WTC11 (cell line): ENCODE measurements around the gene RRBP1. TPM values are rescaled to one million over a fixed set of nuclear protein-coding genes. Genes with fewer than 3 reads are reported as not detected.

Source experiments
- ATAC-seq: fragments of 200-7000 bp; cut with Tn5 transposase; 2 replicates; pipeline ENCODE4 v1.10.0; 2021; ENCODE audit warnings: mild to moderate bottlenecking, moderate library complexity
- CTCF ChIA-PET: fragments of 300-600 bp; sonication (Branson Sonifier 250); formaldehyde crosslinking; loops from one replicate; lab custom pipeline; 2021; ENCODE audit warnings: antibody characterized with exemption; lab: Charles Lee
- POLR2A ChIA-PET: fragments of 350-600 bp; sonication (Branson Sonifier 250); formaldehyde crosslinking; loops from one replicate; lab custom pipeline; 2021; ENCODE audit warnings: antibody characterized with exemption; lab: Charles Lee
- DNase-seq: peaks from one replicate; pipeline ENCODE4 v3.0.0; 2021; ENCODE audit warnings: low spot score
- H3K27ac Mint-ChIP-seq: 2 replicates; pipeline ENCODE4 v1.8.0; 2021; ENCODE audit warnings: mixed read lengths
- H3K27me3 Mint-ChIP-seq: 2 replicates; pipeline ENCODE4 v1.8.0; 2021; ENCODE audit warnings: low read depth, mild to moderate bottlenecking, moderate library complexity, mixed read lengths
- H3K36me3 Mint-ChIP-seq: 2 replicates; pipeline ENCODE4 v1.8.0; 2021; ENCODE audit warnings: mixed read lengths
- H3K4me1 Mint-ChIP-seq: 2 replicates; pipeline ENCODE4 v1.8.0; 2022; ENCODE audit warnings: mixed read lengths
- H3K4me3 Mint-ChIP-seq: 2 replicates; pipeline ENCODE4 v1.8.0; 2021; ENCODE audit warnings: mild to moderate bottlenecking, moderate library complexity, mixed read lengths
- H3K9me3 Mint-ChIP-seq: 2 replicates; pipeline ENCODE4 v1.8.0; 2021; ENCODE audit warnings: mixed read lengths
- ARID4B ChIP-seq: sonication (generic); formaldehyde crosslinking; IDR thresholded peaks from 2 replicates; pipeline ENCODE4 v1.8.0; 2023; ENCODE audit warnings: missing genetic modification reagents, mild to moderate bottlenecking, borderline replicate concordance
- CDX4 ChIP-seq: fragments of 250-450 bp; sonication (Bioruptor Pico); IDR thresholded peaks from 2 replicates; pipeline ENCODE4 v1.9.0; 2021; ENCODE audit warnings: moderate library complexity, mild to moderate bottlenecking, inconsistent platforms, borderline replicate concordance
- ESRRA ChIP-seq: sonication (generic); formaldehyde crosslinking; IDR thresholded peaks from 2 replicates; pipeline ENCODE4 v1.8.1; 2022; ENCODE audit warnings: mild to moderate bottlenecking, missing genetic modification reagents, borderline replicate concordance
- ETV6 ChIP-seq: sonication (generic); formaldehyde crosslinking; IDR thresholded peaks from 2 replicates; pipeline ENCODE4 v1.8.1; 2022; ENCODE audit warnings: mild to moderate bottlenecking, missing genetic modification reagents
- HMGA2 ChIP-seq: fragments of 250-450 bp; sonication (Bioruptor Pico); IDR thresholded peaks from 2 replicates; pipeline ENCODE4 v1.4.0; 2021; ENCODE audit warnings: mild to moderate bottlenecking, moderate library complexity
- JAZF1 ChIP-seq: fragments of 250-450 bp; sonication (Bioruptor Pico); IDR thresholded peaks from 2 replicates; pipeline ENCODE4 v1.9.0; 2021; ENCODE audit warnings: moderate library complexity, mild to moderate bottlenecking, inconsistent platforms
- MLX ChIP-seq: sonication (generic); formaldehyde crosslinking; IDR thresholded peaks from 2 replicates; pipeline ENCODE4 v1.8.1; 2023; ENCODE audit warnings: mild to moderate bottlenecking, missing genetic modification reagents, moderate library complexity
- NR3C1 ChIP-seq: sonication (generic); formaldehyde crosslinking; conservative IDR thresholded peaks from 2 replicates; pipeline ENCODE4 v1.8.1; 2023; ENCODE audit warnings: low read depth, mild to moderate bottlenecking, missing genetic modification reagents
- SMAD3 ChIP-seq: sonication (generic); formaldehyde crosslinking; IDR thresholded peaks from 2 replicates; pipeline ENCODE4 v1.8.0; 2022; ENCODE audit warnings: missing genetic modification reagents, mild to moderate bottlenecking, borderline replicate concordance
- SMAD4 ChIP-seq: sonication (generic); formaldehyde crosslinking; IDR thresholded peaks from 2 replicates; pipeline ENCODE4 v1.8.0; 2022; ENCODE audit warnings: mild to moderate bottlenecking, missing genetic modification reagents
- TCF7 ChIP-seq: sonication (generic); formaldehyde crosslinking; IDR thresholded peaks from 2 replicates; pipeline ENCODE4 v1.8.0; 2022; ENCODE audit warnings: mild to moderate bottlenecking, low read depth, missing genetic modification reagents, moderate library complexity
- USF2 ChIP-seq: sonication (generic); formaldehyde crosslinking; IDR thresholded peaks from 2 replicates; pipeline ENCODE4 v1.8.1; 2023; ENCODE audit warnings: mild to moderate bottlenecking, missing genetic modification reagents, moderate library complexity
- ZNF532 ChIP-seq: fragments of 250-450 bp; sonication (Bioruptor Pico); IDR thresholded peaks from 2 replicates; pipeline ENCODE4 v1.9.0; 2021; ENCODE audit warnings: mild to moderate bottlenecking, borderline replicate concordance
- total RNA-seq: library from RNA; stranded (reverse); gene quantifications from 3 replicates; pipeline ENCODE4 v1.2.3, GENCODE V29; 2021

RRBP1 gene
- total RNA-seq, 1 experiment from 2014 or later: 171 TPM

GRCh38 chr20:17671011-17671410, 11.0 kb downstream of the RRBP1 start (continued):
- TF ChIP-seq ZNF532 (CRISPR knock-in tag): no peak
- TF ChIP-seq USF2 (CRISPR knock-in tag): no peak
- no peak for TF ChIP-seq MLX (CRISPR knock-in tag)
- TF ChIP-seq TCF7 (CRISPR knock-in tag): no peak
- no peak for TF ChIP-seq HMGA2
- TF ChIP-seq SMAD3: no peak
- no peak for TF ChIP-seq ETV6 (CRISPR knock-in tag)
- TF ChIP-seq ESRRA (CRISPR knock-in tag): no peak

GRCh38 chr20:17669306-17669931, 12.6 kb downstream of the RRBP1 start:
- no peak for DNase-seq
- Mint-ChIP-seq H3K36me3 (no peaks in the 10 kb centered on the region), H3K9me3 (no peaks in the 10 kb centered on the region), H3K27me3 (no peaks in the 10 kb centered on the region), H3K4me1 (peaks cover 76% of the 10 kb centered on the region), H3K27ac (no peak overlapping the region), H3K4me3 (no peak overlapping the region)
- ChIA-PET CTCF (no interaction called here), POLR2A (no interaction called here)
- no peak for TF ChIP-seq SMAD4 (CRISPR knock-in tag)
- no peak for TF ChIP-seq JAZF1 (CRISPR knock-in tag)
- no peak for TF ChIP-seq ARID4B
- TF ChIP-seq NR3C1 (CRISPR knock-in tag): no peak
- no peak for TF ChIP-seq CDX4
- ATAC-seq: no peak
